K562 (cell line): ENCODE measurements around the gene ITPR1. TPM values are rescaled to one million over a fixed set of nuclear protein-coding genes. Genes with fewer than 3 reads are reported as not detected.
A peak's percentile ranks its signal among the peaks of the same experiment; 100 is the strongest.

Experiments
- ATAC-seq: fragments of 200-7000 bp; cut with Tn5 transposase; 3 replicates; pipeline ENCODE4 v1.9.1; 2020; ENCODE audit warnings: moderate library complexity
- BruUV-seq: library from RNA; stranded (reverse); fragments of 400-500 nt; replicated peaks from 2 replicates; lab custom pipeline; 2021; lab: Mats Ljungman, UMichigan
- CTCF ChIA-PET: fragments of 300-600 bp; formaldehyde crosslinking; extraction: SDS; loops from one replicate; lab custom pipeline; 2021; ENCODE audit warnings: low intra/inter-chr PET ratio; lab: Yijun Ruan, JAX
- POLR2A ChIA-PET: fragments of 300-600, 350-650 bp; sonication (Branson Sonifier 250); formaldehyde crosslinking; extraction: SDS; loops from one replicate; lab custom pipeline; 2021; ENCODE audit warnings: antibody characterized with exemption, inconsistent platforms; lab: Yijun Ruan, JAX
- DNase-seq, 4 experiments: peaks; one replicate each; pipeline versions ENCODE4 v3.0.0 to v3.0.0-alpha.2; 2011 to 2018; ENCODE audit warnings: low spot score in 3 of 4, mixed read lengths in 3 of 4; ENCODE audit errors: extremely low read depth in 1 of 4
- FAIRE-seq: peaks from 2 replicates; lab custom pipeline; 2011; peaks lifted over from hg19 to GRCh38; lab: Jason Lieb, UNC
- H2AFZ ChIP-seq: 2 replicates; pipeline ENCODE4 v1.6.0; 2011; ENCODE audit warnings: low read depth, low read length, control low read depth, inconsistent platforms
- H3K27ac ChIP-seq: fragments of 200-600 bp; 3 replicates; pipeline ENCODE4 v1.8.0; 2011; ENCODE audit warnings: low read depth, mild to moderate bottlenecking, control low read depth, inconsistent platforms, low read length, moderate library complexity, mixed read lengths; ENCODE audit errors: extremely low read depth
- H3K27me3 ChIP-seq, 2 experiments: fragments of 300-600 bp in 1 of 2; 2 replicates in 1 of 2; 3 replicates in 1 of 2; pipeline versions ENCODE4 v1.6.0 to v1.8.0; 2011; ENCODE audit warnings: inconsistent platforms in 2 of 2, low read length in 2 of 2, mild to moderate bottlenecking in 1 of 2, mixed read lengths in 1 of 2, moderate library complexity in 1 of 2; ENCODE audit not compliant: control insufficient read depth in 2 of 2, insufficient read depth in 2 of 2
- H3K36me3 ChIP-seq: fragments of 300-600 bp; 3 replicates; pipeline ENCODE4 v1.8.0; 2011; ENCODE audit warnings: mild to moderate bottlenecking, low read length, inconsistent platforms; ENCODE audit not compliant: control insufficient read depth, insufficient read depth
- H3K4me1 ChIP-seq, 2 experiments: fragments of 200-600 bp in 1 of 2; replicated peaks in 1 of 2; 2 replicates in 1 of 2; 3 replicates in 1 of 2; pipeline versions ENCODE4 v1.5.1 to v1.8.0; 2011; ENCODE audit warnings: inconsistent platforms in 2 of 2, low read length in 2 of 2, mild to moderate bottlenecking in 1 of 2, mixed read lengths in 1 of 2, moderate library complexity in 1 of 2; ENCODE audit not compliant: control insufficient read depth in 2 of 2, insufficient read depth in 2 of 2
- H3K4me2 ChIP-seq: 2 replicates; pipeline ENCODE4 v1.6.1; 2011; ENCODE audit warnings: low read length, control low read depth, inconsistent platforms, mixed read lengths; ENCODE audit not compliant: insufficient read depth
- H3K4me3 ChIP-seq: fragments of 200-600 bp; sonication (generic), shearing (Covaris generic); 2 replicates; pipeline ENCODE4 v1.5.1; 2016; ENCODE audit warnings: control low read depth, inconsistent platforms
- H3K79me2 ChIP-seq: fragments of 200-600 bp; 3 replicates; pipeline ENCODE4 v1.8.0; 2011; ENCODE audit warnings: low read length, inconsistent platforms; ENCODE audit not compliant: control insufficient read depth, insufficient read depth
- H3K9ac ChIP-seq, 2 experiments: 2 replicates each; pipeline versions ENCODE4 v1.6.0 to v1.6.1; 2011; ENCODE audit warnings: low read depth in 2 of 2, low read length in 2 of 2, control low read depth in 1 of 2, inconsistent platforms in 1 of 2, mild to moderate bottlenecking in 1 of 2, mixed read lengths in 1 of 2; ENCODE audit not compliant: insufficient read depth in 1 of 2
- H3K9me1 ChIP-seq: one replicate; pipeline ENCODE4 v1.6.0; 2011; ENCODE audit warnings: inconsistent platforms, mild to moderate bottlenecking, low read length, moderate library complexity; ENCODE audit not compliant: control insufficient read depth, insufficient read depth
- H3K9me3 ChIP-seq: replicated peaks from 2 replicates; pipeline ENCODE4 v1.5.1; 2011; ENCODE audit warnings: low read depth, low read length, inconsistent platforms; ENCODE audit not compliant: control insufficient read depth, insufficient read depth
- H4K20me1 ChIP-seq: replicated peaks from 2 replicates; pipeline ENCODE4 v1.6.1; 2011; ENCODE audit warnings: low read length, inconsistent platforms, mixed read lengths; ENCODE audit not compliant: control insufficient read depth, insufficient read depth
- ADNP ChIP-seq: fragments of 200-800 bp; sonication (Bioruptor generic); IDR thresholded peaks from 2 replicates; pipeline ENCODE4 v1.6.1; 2016; ENCODE audit warnings: missing genetic modification characterization, missing compliant biosample characterization
- BCOR ChIP-seq: fragments of 450-650 bp; IDR thresholded peaks from 2 replicates; pipeline ENCODE4 v1.6.1; 2016
- ESRRA ChIP-seq: fragments of 450-650 bp; IDR thresholded peaks from 2 replicates; pipeline ENCODE4 v1.6.1; 2014; ENCODE audit warnings: low read depth, mild to moderate bottlenecking, moderate library complexity, borderline replicate concordance
- FOXK1 ChIP-seq: sonication (generic); formaldehyde crosslinking; IDR thresholded peaks from 2 replicates; pipeline ENCODE4 v1.8.0; 2022; ENCODE audit warnings: missing genetic modification reagents, mild to moderate bottlenecking, borderline replicate concordance
- HDAC2 ChIP-seq: fragments of 450-650 bp; IDR thresholded peaks from 2 replicates; pipeline ENCODE4 v1.6.1; 2016; ENCODE audit warnings: mild to moderate bottlenecking
- JUND ChIP-seq, 2 experiments: IDR thresholded peaks; 2 replicates in 1 of 2; 3 replicates in 1 of 2; pipeline ENCODE4 v1.6.1; 2011; ENCODE audit warnings: borderline replicate concordance in 2 of 2, low read depth in 2 of 2, low read length in 2 of 2, improper control_type of control experiment in 1 of 2, missing biosample characterization in 1 of 2, missing genetic modification characterization in 1 of 2, missing genetic modification reagents in 1 of 2
- RBM25 ChIP-seq: fragments of 200-400 bp; formaldehyde crosslinking; IDR thresholded peaks from 2 replicates; pipeline ENCODE4 v1.6.1; 2018; ENCODE audit warnings: low read length, low read depth, moderate library complexity; ENCODE audit not compliant: severe bottlenecking
- TCF15 ChIP-seq: fragments of 250-450 bp; sonication (Bioruptor Pico); IDR thresholded peaks from 2 replicates; pipeline ENCODE4 v1.8.0; 2022; ENCODE audit warnings: moderate library complexity, mild to moderate bottlenecking, inconsistent platforms
- THRB ChIP-seq: fragments of 450-650 bp; formaldehyde crosslinking; conservative IDR thresholded peaks from 2 replicates; pipeline ENCODE4 v1.4.0; 2022; ENCODE audit warnings: mild to moderate bottlenecking, missing genetic modification characterization
- USF2 ChIP-seq: sonication (generic); formaldehyde crosslinking; IDR thresholded peaks from 2 replicates; pipeline ENCODE4 v1.5.0; 2020; ENCODE audit warnings: missing genetic modification reagents
- YBX1 ChIP-seq: fragments of 450-650 bp; IDR thresholded peaks from 2 replicates; pipeline ENCODE4 v1.7.1; 2016; ENCODE audit warnings: mild to moderate bottlenecking
- ZC3H8 ChIP-seq: fragments of 450-650 bp; IDR thresholded peaks from 2 replicates; pipeline ENCODE4 v1.6.1; 2017
- ZNF217 ChIP-seq: sonication (generic); formaldehyde crosslinking; IDR thresholded peaks from 2 replicates; pipeline ENCODE4 v1.8.0; 2022; ENCODE audit warnings: mild to moderate bottlenecking, missing genetic modification reagents
- ZNF239 ChIP-seq: fragments of 250-450 bp; sonication (Bioruptor Pico); IDR thresholded peaks from 2 replicates; pipeline ENCODE4 v1.4.0; 2020; ENCODE audit warnings: mild to moderate bottlenecking
- WGBS: fragments of 100-300 bp; shearing (Covaris generic); methylation state at CpG from one replicate; pipeline ENCODE4 v1.1.6; 2016; ENCODE audit warnings: low coverage, mixed read lengths; ENCODE audit not compliant: insufficient coverage; ENCODE audit errors: missing lambda C conversion rate; 5-methylcytosine and 5-hydroxymethylcytosine counted together
- in situ Hi-C: fragments of 300-500 bp; cut with MboI; formaldehyde crosslinking; loops from 4 replicates; pipeline ENCODE4 v1.15.0; 2018; ENCODE audit warnings: inconsistent platforms, mixed read lengths
- intact Hi-C: fragments of 100-400 bp; cut with micrococcal nuclease; formaldehyde crosslinking; loops from 2 replicates; pipeline ENCODE4 v1.14.2; 2022
- polyA plus RNA-seq, 8 experiments: library from polyadenylated mRNA; depleted of rRNA in 4 of 8; stranded (reverse) in 5 of 8; unstranded in 3 of 8; fragments of >200 nt; fragmentation: Nextera tagmentation in 2 of 8; fragmentation: Illumina TruSeq in 1 of 8; extraction: Ambion mirVana in 2 of 8; extraction: Trizol in 1 of 8; gene quantifications; 2 replicates each; pipeline versions ENCODE4 v1.2.1 to v1.2.3, GENCODE V29; 2011 to 2014; ENCODE audit warnings: inconsistent platforms in 1 of 8, missing spikeins in 1 of 8
- total RNA-seq, 7 experiments: library from RNA; depleted of rRNA in 6 of 7; stranded (reverse); fragments of >200 nt in 6 of 7; fragmentation: Illumina TruSeq in 2 of 7; extraction: Trizol in 2 of 7; gene quantifications; 2 replicates each; pipeline versions ENCODE4 v1.2.1 to v1.2.3, GENCODE V29; 2011 to 2021; ENCODE audit warnings: low replicate concordance in 1 of 7

Gene ITPR1
- total and polyA plus RNA-seq, 9 of the 15 experiments (the other 6 are each of a cell fraction or from before 2014, with no cell fraction given) = 22.4 to 40.0 (median 27.4) TPM

GRCh38 chr3:4684976-4685375 lies 191.8 kb downstream of the ITPR1 start (continued):
- TF ChIP-seq USF2 (CRISPR knock-in tag) (no peak), JUND (IDR thresholded peaks at IDR 0.05; ENCODE audit: borderline replicate concordance, low read depth, low read length) (no peak), JUND (tag; IDR thresholded peaks at IDR 0.05; ENCODE audit: borderline replicate concordance, low read depth, low read length) (no peak), HDAC2 (no peak), ZNF239 (CRISPR knock-in tag) (no peak), ZC3H8 (no peak), TCF15 (CRISPR knock-in tag) (no peak)

GRCh38 chr3:4685673-4686345 lies 192.7 kb downstream of the ITPR1 start:
- H3K9ac ChIP-seq = no peak overlapping the region
- in situ Hi-C loops = no loop called here
- H3K79me2 ChIP-seq = no peaks in the 10 kb centered on the region
- H3K4me3 ChIP-seq = no peak overlapping the region
- H3K9me3 ChIP-seq = peaks cover 3% of the 10 kb centered on the region; the same call in 1 of the 2 replicates
- no peak overlapping the region for H3K4me2 ChIP-seq
- intact Hi-C loops = no loop called here
- no peaks in the 10 kb centered on the region; a peak in 1 of 5 replicates for H3K27me3 ChIP-seq
- ATAC-seq (no peak), FAIRE-seq (no peak), DNase-seq (no peak)
- no peaks in the 10 kb centered on the region for H3K9me1 ChIP-seq
- 72% methylated on average over 10 of the region's 10 CpGs for WGBS
- BruUV-seq = no TSS peak
- H3K4me1 ChIP-seq = 0 out of 5 replicates have a peak, but pooled peaks cover 0 to 4% of the 10 kb centered on the region in 2 experiments
- H3K36me3 ChIP-seq = peaks cover 12% of the 10 kb centered on the region; the same call in 1 of the 3 replicates
- ChIA-PET POLR2A (interaction anchor here (1.4 to 1.8 kb wide), 3 partner anchors 9 to 10 kb away, joined by 3 to 4 read pairs (median 3); no protein-coding TSS in a partner anchor), CTCF (no interaction called here)
- no peak overlapping the region for H2AFZ ChIP-seq
- H4K20me1 ChIP-seq = no peaks in the 10 kb centered on the region
- TF ChIP-seq FOXK1 (CRISPR knock-in tag) (no peak), ESRRA (0 out of 2 replicates have a peak, but pooled peaks have one; percentile 37), YBX1 (no peak), RBM25 (peak; percentile 70), ADNP (tag) (0 out of 2 replicates have a peak, but pooled peaks have one; percentile 28), BCOR (peak; percentile 36; the same call in 1 of the 2 replicates), THRB (CRISPR knock-in tag) (no peak), ZNF217 (CRISPR knock-in tag) (no peak)
- TF ChIP-seq, all 486 proteins: peak for 4
- no peak overlapping the region for H3K27ac ChIP-seq
